B cell (primary cell): Measurements from ENCODE around the gene XRCC4.

Source experiments
- CTCF ChIP-seq: fragments of 200-600 bp; IDR thresholded peaks from one replicate; pipeline ENCODE4 v1.8.0; 2022; ENCODE audit warnings: antibody characterized with exemption, mild to moderate bottlenecking
- EZH2 ChIP-seq: IDR thresholded peaks from 2 replicates; pipeline ENCODE4 v1.6.1; 2012; ENCODE audit warnings: borderline replicate concordance, low read depth, mild to moderate bottlenecking, moderate library complexity, low read length; ENCODE audit not compliant: insufficient read depth, poor library complexity, severe bottlenecking

GRCh38 chr5:83162601-83163000, 85.3 kb downstream of the XRCC4 start:
- no peak for TF ChIP-seq CTCF
- TF ChIP-seq EZH2 = no peak
